Glutamatergic neuron (in vitro differentiated cells): Measurements from ENCODE around the gene PEAR1. TPM values are rescaled to one million over a fixed set of nuclear protein-coding genes. Genes with fewer than 3 reads are reported as not detected.
A peak's percentile ranks its signal among the peaks of the same experiment; 100 is the strongest.

Source experiments
- DNase-seq: peaks from one replicate; pipeline ENCODE4 v3.0.0; 2022
- H3K27ac Mint-ChIP-seq: one replicate; pipeline ENCODE4 v1.8.0; 2020; ENCODE audit warnings: mild to moderate bottlenecking, mixed read lengths, inconsistent platforms; ENCODE audit not compliant: unreplicated experiment
- H3K27me3 Mint-ChIP-seq: one replicate; pipeline ENCODE4 v1.8.0; 2020; ENCODE audit warnings: mild to moderate bottlenecking, moderate library complexity, mixed read lengths, inconsistent platforms; ENCODE audit not compliant: unreplicated experiment
- H3K36me3 Mint-ChIP-seq: one replicate; pipeline ENCODE4 v1.8.0; 2020; ENCODE audit warnings: mild to moderate bottlenecking, mixed read lengths, inconsistent platforms; ENCODE audit not compliant: unreplicated experiment
- H3K4me1 Mint-ChIP-seq: one replicate; pipeline ENCODE4 v1.8.0; 2020; ENCODE audit warnings: mild to moderate bottlenecking, low read depth, mixed read lengths, inconsistent platforms; ENCODE audit not compliant: unreplicated experiment
- H3K4me3 Mint-ChIP-seq: one replicate; pipeline ENCODE4 v1.8.0; 2020; ENCODE audit warnings: mild to moderate bottlenecking, mixed read lengths, inconsistent platforms; ENCODE audit not compliant: unreplicated experiment
- H3K9me3 Mint-ChIP-seq: one replicate; pipeline ENCODE4 v1.8.0; 2020; ENCODE audit warnings: mild to moderate bottlenecking, moderate library complexity, mixed read lengths, inconsistent platforms; ENCODE audit not compliant: unreplicated experiment
- total RNA-seq: library from RNA; stranded (reverse); fragmentation: NEBNext Ultra II Directional; extraction: Animal tissue kit (Norgen Biotek cat#: 25700); gene quantifications from one replicate; pipeline ENCODE4 v1.2.1, GENCODE V29; 2021; ENCODE audit not compliant: unreplicated experiment
- TF ChIP-seq, protein P1 (sequence below): fragments of 200-600 bp; sonication (generic); IDR thresholded peaks from one replicate; pipeline ENCODE4 v1.5.0; 2021; ENCODE audit not compliant: partially characterized antibody, unreplicated experiment

The PEAR1 gene
- total RNA-seq, 1 donor from 2014 or later = 1.2 TPM

DNA sequence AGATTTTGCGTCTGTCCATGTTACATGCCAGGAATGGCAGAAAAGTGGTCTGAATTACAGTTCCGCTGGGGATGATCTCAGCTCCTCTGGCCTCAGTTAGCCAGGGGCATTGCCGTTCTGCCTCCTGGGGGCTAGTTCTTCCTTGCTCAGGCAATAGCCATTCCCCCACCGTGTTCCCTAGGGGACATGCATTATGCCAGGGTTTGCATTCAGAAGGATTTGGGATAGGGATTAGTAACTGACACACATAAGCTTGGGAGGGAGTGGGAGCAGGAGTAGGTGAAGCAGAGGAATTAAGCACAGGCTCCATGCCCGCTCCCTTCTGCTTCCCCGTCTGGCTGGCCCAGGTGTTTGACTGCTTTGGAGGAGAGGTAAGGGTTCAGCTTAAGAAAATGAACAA, 39.6 kb downstream of the PEAR1 start:
- peaks cover 27% of the 10 kb centered on the region for H3K27me3 Mint-ChIP-seq

DNA sequence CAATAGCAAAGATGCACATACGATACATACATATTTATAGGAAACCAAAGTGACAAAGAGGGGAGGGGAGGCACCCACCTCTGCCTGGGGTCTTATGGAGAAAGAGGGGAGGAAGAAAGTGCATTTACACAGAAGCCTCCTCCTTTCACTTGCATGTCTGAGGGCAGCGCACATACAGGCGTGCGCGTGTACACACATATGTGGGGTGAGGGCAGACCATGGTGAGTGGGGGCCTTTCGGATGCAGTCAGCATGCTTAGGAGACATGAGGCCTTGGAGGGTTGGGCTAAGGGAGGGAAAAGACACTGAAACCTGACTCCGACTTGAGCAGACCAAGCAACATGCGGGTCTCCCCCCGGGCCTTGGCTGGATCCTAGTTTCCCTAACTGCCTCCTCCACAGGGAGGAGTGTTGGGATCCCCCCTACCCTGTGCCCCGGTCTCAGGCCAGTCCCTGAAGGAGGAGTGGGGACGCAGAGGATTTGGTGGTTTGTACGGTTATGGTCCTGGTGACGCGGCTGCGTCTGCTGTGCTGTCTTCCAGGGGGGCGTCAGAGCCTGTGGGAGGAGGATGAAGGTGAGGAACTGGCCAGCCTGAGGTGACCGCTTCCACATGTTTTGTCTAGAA, 42.1 kb downstream of the PEAR1 start:
- TF ChIP-seq, protein P1, sequence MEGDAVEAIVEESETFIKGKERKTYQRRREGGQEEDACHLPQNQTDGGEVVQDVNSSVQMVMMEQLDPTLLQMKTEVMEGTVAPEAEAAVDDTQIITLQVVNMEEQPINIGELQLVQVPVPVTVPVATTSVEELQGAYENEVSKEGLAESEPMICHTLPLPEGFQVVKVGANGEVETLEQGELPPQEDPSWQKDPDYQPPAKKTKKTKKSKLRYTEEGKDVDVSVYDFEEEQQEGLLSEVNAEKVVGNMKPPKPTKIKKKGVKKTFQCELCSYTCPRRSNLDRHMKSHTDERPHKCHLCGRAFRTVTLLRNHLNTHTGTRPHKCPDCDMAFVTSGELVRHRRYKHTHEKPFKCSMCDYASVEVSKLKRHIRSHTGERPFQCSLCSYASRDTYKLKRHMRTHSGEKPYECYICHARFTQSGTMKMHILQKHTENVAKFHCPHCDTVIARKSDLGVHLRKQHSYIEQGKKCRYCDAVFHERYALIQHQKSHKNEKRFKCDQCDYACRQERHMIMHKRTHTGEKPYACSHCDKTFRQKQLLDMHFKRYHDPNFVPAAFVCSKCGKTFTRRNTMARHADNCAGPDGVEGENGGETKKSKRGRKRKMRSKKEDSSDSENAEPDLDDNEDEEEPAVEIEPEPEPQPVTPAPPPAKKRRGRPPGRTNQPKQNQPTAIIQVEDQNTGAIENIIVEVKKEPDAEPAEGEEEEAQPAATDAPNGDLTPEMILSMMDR = no peak
- peaks cover 9% of the 10 kb centered on the region for H3K9me3 Mint-ChIP-seq
- peaks cover 12% of the 10 kb centered on the region for H3K36me3 Mint-ChIP-seq
- H3K27ac Mint-ChIP-seq = no peak overlapping the region
- peaks cover 45% of the 10 kb centered on the region for H3K4me1 Mint-ChIP-seq
- H3K27me3 Mint-ChIP-seq = peaks cover 26% of the 10 kb centered on the region
- no peak overlapping the region for H3K4me3 Mint-ChIP-seq
- no peak for DNase-seq

More for the DNA sequence above, 39.6 kb downstream of the PEAR1 start:
- H3K4me1 Mint-ChIP-seq = peaks cover 42% of the 10 kb centered on the region
- H3K9me3 Mint-ChIP-seq = peaks cover 10% of the 10 kb centered on the region
- H3K4me3 Mint-ChIP-seq = peak overlapping the region; percentile 22
- peaks cover 4% of the 10 kb centered on the region for H3K36me3 Mint-ChIP-seq
- TF ChIP-seq, protein P1 = no peak
- no peak for DNase-seq
- H3K27ac Mint-ChIP-seq = peak overlapping the region; percentile 9

DNA sequence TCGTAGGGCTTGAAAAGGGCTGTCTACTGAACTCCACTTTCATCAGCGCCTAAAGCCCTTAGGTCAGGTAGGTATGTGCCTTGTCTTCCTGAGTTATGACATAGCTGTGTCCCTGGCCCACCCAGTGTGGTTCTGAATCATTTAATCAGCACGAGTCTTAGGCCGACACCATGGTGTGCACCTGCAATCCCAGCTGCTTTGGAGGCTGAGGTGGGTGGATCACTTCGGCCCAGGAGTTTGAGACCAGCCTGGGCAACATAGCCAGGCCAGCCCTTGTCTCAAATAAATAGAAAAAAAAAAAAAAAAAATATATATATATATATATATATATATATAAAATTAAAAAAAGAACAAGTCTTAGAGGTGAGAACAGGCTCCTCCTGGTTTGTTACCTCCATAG, 42.7 kb downstream of the PEAR1 start:
- H3K36me3 Mint-ChIP-seq = peaks cover 16% of the 10 kb centered on the region
- H3K9me3 Mint-ChIP-seq = peaks cover 6% of the 10 kb centered on the region
- H3K4me3 Mint-ChIP-seq = no peak overlapping the region
- H3K4me1 Mint-ChIP-seq = peaks cover 40% of the 10 kb centered on the region
- peaks cover 21% of the 10 kb centered on the region for H3K27me3 Mint-ChIP-seq
- DNase-seq = no peak
- H3K27ac Mint-ChIP-seq = no peak overlapping the region
- TF ChIP-seq, protein P1 = no peak

DNA sequence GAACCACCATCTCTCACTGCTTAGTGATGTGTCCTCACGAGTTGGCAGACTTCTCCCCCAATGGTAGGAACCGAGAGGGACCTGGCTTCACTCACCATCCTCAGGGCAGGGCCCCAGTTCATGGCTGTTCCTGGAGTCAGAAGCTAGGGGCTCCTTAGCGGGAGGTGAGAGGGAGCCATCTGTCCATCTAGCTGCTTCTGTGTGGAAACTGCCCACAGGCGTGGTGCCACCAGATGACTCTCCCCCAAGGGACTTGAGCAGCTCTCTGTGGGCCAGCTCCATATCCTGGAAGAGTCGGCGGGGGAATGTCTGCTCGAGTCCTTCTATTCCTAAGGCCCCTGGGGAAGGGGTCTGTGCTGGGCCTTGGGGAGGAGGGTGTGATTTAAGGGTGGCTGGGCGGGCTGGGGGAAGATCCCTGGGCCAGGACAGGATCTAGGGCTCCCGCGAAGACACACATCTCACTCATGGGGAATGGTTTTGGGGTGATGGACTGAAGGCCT, 43.3 kb downstream of the PEAR1 start:
- Mint-ChIP-seq H3K4me1 (peaks cover 35% of the 10 kb centered on the region), H3K27me3 (peaks cover 17% of the 10 kb centered on the region), H3K27ac (no peak overlapping the region), H3K9me3 (peaks cover 3% of the 10 kb centered on the region), H3K36me3 (peaks cover 18% of the 10 kb centered on the region), H3K4me3 (no peak overlapping the region)
- TF ChIP-seq, protein P1 = no peak
- DNase-seq = no peak

DNA sequence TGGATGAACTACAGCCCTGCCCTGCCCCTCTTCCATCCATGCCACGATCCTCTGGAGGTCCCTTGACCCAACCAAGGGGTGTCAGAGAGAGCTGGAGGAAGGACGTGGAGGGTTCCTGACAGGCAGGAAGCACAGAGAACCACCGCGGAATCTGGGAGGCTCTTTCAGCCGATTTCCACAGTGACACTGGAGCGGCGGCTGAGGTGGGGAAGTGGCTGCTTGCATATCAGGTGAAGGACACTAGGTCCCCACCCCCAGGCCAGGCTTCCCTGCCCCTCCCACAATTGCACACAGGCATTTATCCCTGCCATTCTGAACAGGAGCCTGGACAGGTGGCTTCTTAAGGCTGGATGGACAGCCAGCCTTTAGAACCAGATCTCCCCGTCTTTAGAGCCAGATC, 44.4 kb downstream of the PEAR1 start:
- Mint-ChIP-seq H3K9me3 (peaks cover 5% of the 10 kb centered on the region), H3K4me1 (peaks cover 24% of the 10 kb centered on the region), H3K4me3 (no peak overlapping the region), H3K27ac (no peak overlapping the region), H3K36me3 (peaks cover 18% of the 10 kb centered on the region), H3K27me3 (peaks cover 15% of the 10 kb centered on the region)
- TF ChIP-seq, protein P1 = no peak
- DNase-seq = no peak
